Measurements from ENCODE around the gene IER3IP1.

IER3IP1 gene

DNA sequence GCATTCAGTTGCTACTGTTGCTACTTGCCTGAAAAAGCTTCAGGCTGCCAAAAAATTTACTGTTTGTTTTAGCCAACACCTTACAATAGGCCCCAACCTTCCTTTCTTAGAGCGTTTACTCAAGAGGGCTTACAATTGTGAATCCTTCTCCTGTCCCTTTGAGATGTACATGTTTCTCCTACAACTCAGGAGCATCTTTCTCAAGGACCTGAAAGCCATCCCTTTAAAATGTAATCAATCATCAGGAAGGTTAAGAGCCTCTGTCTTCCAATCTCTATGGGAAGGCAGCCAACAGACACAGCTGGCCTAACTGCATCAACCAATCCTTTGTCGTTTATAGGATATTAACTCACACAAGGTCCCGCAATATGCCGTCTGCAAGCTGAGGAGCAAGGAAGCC lies 3.4 kb upstream of the IER3IP1 start:
- no peak overlapping the region for H3K27ac ChIP-seq (ENCODE audit: low read depth, low read length)
- H4K12ac ChIP-seq (ENCODE audit: low read depth, low read length), result no peak overlapping the region
- no peak overlapping the region for H3K4ac ChIP-seq (ENCODE audit: low read depth, low read length)
- no peak overlapping the region for H2AFZ ChIP-seq (ENCODE audit: insufficient read depth, low read length, poor library complexity)
- H3K79me1 ChIP-seq (ENCODE audit: low read length), result peaks cover 6% of the 10 kb centered on the region
- WGBS (ENCODE audit: extremely low coverage, insufficient coverage, insufficient read length), result no CpG with 5 or more reads among the region's 4 CpGs
- H3K4me3 ChIP-seq (ENCODE audit: low read depth, low read length), result no peak overlapping the region
- no peak overlapping the region for H3K18ac ChIP-seq (ENCODE audit: low read length)
- H3K4me1 ChIP-seq (ENCODE audit: control insufficient read depth in 1 of 2, insufficient read depth in 2 of 2, low read length in 2 of 2), result no peaks in the 10 kb centered on the region
- H3K4me2 ChIP-seq (ENCODE audit: low read length), result no peak overlapping the region
- no peak overlapping the region for H2AK5ac ChIP-seq (ENCODE audit: low read length)
- H2BK120ac ChIP-seq (ENCODE audit: insufficient read depth, low read length, poor library complexity), result no peak overlapping the region
- H3K79me2 ChIP-seq (ENCODE audit: control insufficient read depth, insufficient read depth, low read length, poor library complexity), result peaks cover 6% of the 10 kb centered on the region
- H3K9me3 ChIP-seq (ENCODE audit: insufficient read depth, low read depth, low read length), result peaks cover 1% of the 10 kb centered on the region
- no peak overlapping the region for H3K23ac ChIP-seq (ENCODE audit: low read length)
- no peaks in the 10 kb centered on the region for H3K36me3 ChIP-seq (ENCODE audit: control insufficient read depth in 1 of 2, insufficient read depth in 2 of 2, low read length in 2 of 2)
- H2BK12ac ChIP-seq (ENCODE audit: low read length), result no peak overlapping the region
- no peak overlapping the region for H4K8ac ChIP-seq (ENCODE audit: low read depth, low read length)
- no peaks in the 10 kb centered on the region for H3K27me3 ChIP-seq (ENCODE audit: insufficient read depth, low read length)
- no peak overlapping the region for H3K14ac ChIP-seq (ENCODE audit: low read length)
- no peak overlapping the region for H2BK5ac ChIP-seq (ENCODE audit: low read depth, low read length, poor library complexity)
- H3K9ac ChIP-seq (ENCODE audit: low read length), result no peak overlapping the region
- no peak overlapping the region for H4K91ac ChIP-seq (ENCODE audit: low read depth, low read length)
- DNase-seq, result no peak

GRCh38 chr18:47175283-47175897 lies 774 bp downstream of the IER3IP1 start:
- Histone ChIP-seq H4K91ac (ENCODE audit: low read depth, low read length) (peak overlapping the region; percentile 89), H2BK120ac (ENCODE audit: insufficient read depth, low read length, poor library complexity) (no peak overlapping the region), H3K18ac (ENCODE audit: low read length) (peak overlapping the region; percentile 100), H3K23ac (ENCODE audit: low read length) (no peak overlapping the region), H3K14ac (ENCODE audit: low read length) (peak overlapping the region; percentile 99), H4K12ac (ENCODE audit: low read depth, low read length) (peak overlapping the region; percentile 63), H2BK5ac (ENCODE audit: low read depth, low read length, poor library complexity) (no peak overlapping the region), H3K79me1 (ENCODE audit: low read length) (peaks cover 6% of the 10 kb centered on the region), H2BK12ac (ENCODE audit: low read length) (no peak overlapping the region), H4K8ac (ENCODE audit: low read depth, low read length) (peak overlapping the region; percentile 95), H3K36me3 (ENCODE audit: control insufficient read depth in 1 of 2, insufficient read depth in 2 of 2, low read length in 2 of 2) (peaks cover 0 to 3% of the 10 kb centered on the region in 2 experiments), H2AFZ (ENCODE audit: insufficient read depth, low read length, poor library complexity) (peak overlapping the region; percentile 92), H3K4me3 (ENCODE audit: low read depth, low read length) (peak overlapping the region; percentile 99), H3K27ac (ENCODE audit: low read depth, low read length) (no peak overlapping the region), H3K9me3 (ENCODE audit: insufficient read depth, low read depth, low read length) (no peaks in the 10 kb centered on the region), H3K4me2 (ENCODE audit: low read length) (peak overlapping the region; percentile 68), H2AK5ac (ENCODE audit: low read length) (no peak overlapping the region), H3K4ac (ENCODE audit: low read depth, low read length) (peak overlapping the region; percentile 61), H3K79me2 (ENCODE audit: control insufficient read depth, insufficient read depth, low read length, poor library complexity) (peaks cover 6% of the 10 kb centered on the region), H3K27me3 (ENCODE audit: insufficient read depth, low read length) (no peaks in the 10 kb centered on the region), H3K4me1 (ENCODE audit: control insufficient read depth in 1 of 2, insufficient read depth in 2 of 2, low read length in 2 of 2) (no peaks in the 10 kb centered on the region), H3K9ac (ENCODE audit: low read length) (peak overlapping the region; percentile 99)
- DNase-seq, result peak in 1 of 2 donors; percentile 21
- no CpG with 5 or more reads among the region's 24 CpGs for WGBS (ENCODE audit: extremely low coverage, insufficient coverage, insufficient read length)

- Histone ChIP-seq H3K23ac (ENCODE audit: low read length) (no peak overlapping the region), H3K79me1 (ENCODE audit: low read length) (peaks cover 6% of the 10 kb centered on the region), H2BK120ac (ENCODE audit: insufficient read depth, low read length, poor library complexity) (no peak overlapping the region), H4K91ac (ENCODE audit: low read depth, low read length) (no peak overlapping the region), H3K9me3 (ENCODE audit: insufficient read depth, low read depth, low read length) (no peaks in the 10 kb centered on the region), H3K4me2 (ENCODE audit: low read length) (peak overlapping the region; percentile 68), H3K4me1 (ENCODE audit: control insufficient read depth in 1 of 2, insufficient read depth in 2 of 2, low read length in 2 of 2) (no peaks in the 10 kb centered on the region), H3K14ac (ENCODE audit: low read length) (no peak overlapping the region), H3K79me2 (ENCODE audit: control insufficient read depth, insufficient read depth, low read length, poor library complexity) (peaks cover 6% of the 10 kb centered on the region), H3K9ac (ENCODE audit: low read length) (no peak overlapping the region), H3K4ac (ENCODE audit: low read depth, low read length) (no peak overlapping the region), H3K18ac (ENCODE audit: low read length) (no peak overlapping the region), H2AK5ac (ENCODE audit: low read length) (no peak overlapping the region), H2BK12ac (ENCODE audit: low read length) (no peak overlapping the region), H3K4me3 (ENCODE audit: low read depth, low read length) (no peak overlapping the region), H3K27ac (ENCODE audit: low read depth, low read length) (no peak overlapping the region), H2AFZ (ENCODE audit: insufficient read depth, low read length, poor library complexity) (no peak overlapping the region), H3K36me3 (ENCODE audit: control insufficient read depth in 1 of 2, insufficient read depth in 2 of 2, low read length in 2 of 2) (peaks cover 0 to 3% of the 10 kb centered on the region in 2 experiments), H3K27me3 (ENCODE audit: insufficient read depth, low read length) (no peaks in the 10 kb centered on the region), H2BK5ac (ENCODE audit: low read depth, low read length, poor library complexity) (no peak overlapping the region), H4K8ac (ENCODE audit: low read depth, low read length) (no peak overlapping the region), H4K12ac (ENCODE audit: low read depth, low read length) (no peak overlapping the region)
- DNase-seq, result peak in 1 of 2 donors; percentile 18
- no CpG with 5 or more reads among the region's 13 CpGs for WGBS (ENCODE audit: extremely low coverage, insufficient coverage, insufficient read length)
Observed at GRCh38 chr18:47174545-47175116, 1.5 kb downstream of the IER3IP1 start.

- H2BK120ac ChIP-seq (ENCODE audit: insufficient read depth, low read length, poor library complexity), result no peak overlapping the region
- no peaks in the 10 kb centered on the region for H3K9me3 ChIP-seq (ENCODE audit: insufficient read depth, low read depth, low read length)
- H3K27ac ChIP-seq (ENCODE audit: low read depth, low read length), result no peak overlapping the region
- no peak overlapping the region for H3K23ac ChIP-seq (ENCODE audit: low read length)
- no CpG with 5 or more reads among the region's 2 CpGs for WGBS (ENCODE audit: extremely low coverage, insufficient coverage, insufficient read length)
- H3K4ac ChIP-seq (ENCODE audit: low read depth, low read length), result no peak overlapping the region
- no peak overlapping the region for H3K14ac ChIP-seq (ENCODE audit: low read length)
- no peak overlapping the region for H2BK12ac ChIP-seq (ENCODE audit: low read length)
- H3K4me3 ChIP-seq (ENCODE audit: low read depth, low read length), result no peak overlapping the region
- H3K79me1 ChIP-seq (ENCODE audit: low read length), result peaks cover 6% of the 10 kb centered on the region
- DNase-seq, result peak in 1 of 2 donors; percentile 44
- H3K18ac ChIP-seq (ENCODE audit: low read length), result no peak overlapping the region
- H3K4me2 ChIP-seq (ENCODE audit: low read length), result no peak overlapping the region
- no peak overlapping the region for H2BK5ac ChIP-seq (ENCODE audit: low read depth, low read length, poor library complexity)
- no peaks in the 10 kb centered on the region for H3K4me1 ChIP-seq (ENCODE audit: control insufficient read depth in 1 of 2, insufficient read depth in 2 of 2, low read length in 2 of 2)
- no peak overlapping the region for H3K9ac ChIP-seq (ENCODE audit: low read length)
- no peaks in the 10 kb centered on the region for H3K27me3 ChIP-seq (ENCODE audit: insufficient read depth, low read length)
- H2AFZ ChIP-seq (ENCODE audit: insufficient read depth, low read length, poor library complexity), result no peak overlapping the region
- H3K36me3 ChIP-seq (ENCODE audit: control insufficient read depth in 1 of 2, insufficient read depth in 2 of 2, low read length in 2 of 2), result peaks cover 0 to 3% of the 10 kb centered on the region in 2 experiments
- peaks cover 6% of the 10 kb centered on the region for H3K79me2 ChIP-seq (ENCODE audit: control insufficient read depth, insufficient read depth, low read length, poor library complexity)
- no peak overlapping the region for H4K91ac ChIP-seq (ENCODE audit: low read depth, low read length)
- no peak overlapping the region for H4K12ac ChIP-seq (ENCODE audit: low read depth, low read length)
- no peak overlapping the region for H2AK5ac ChIP-seq (ENCODE audit: low read length)
- H4K8ac ChIP-seq (ENCODE audit: low read depth, low read length), result no peak overlapping the region
Observed at GRCh38 chr18:47172476-47172875, 3.7 kb downstream of the IER3IP1 start.

All from trophoblast cell (in vitro differentiated cells and primary cell).